ENCODE data around the gene SYT5. TPM values are rescaled to one million over a fixed set of nuclear protein-coding genes. Genes with fewer than 3 reads are reported as not detected.

SYT5 gene
- polyA plus RNA-seq, 1 donor (not counting 4 experiments of a cell fraction or from before 2014, with no cell fraction given) = 0.33 TPM

GRCh38 chr19:55224038-55224665, 44.1 kb upstream of the SYT5 start:
- peaks cover 10 to 13% of the 10 kb centered on the region in 2 experiments for H3K36me3 ChIP-seq (ENCODE audit: control insufficient read depth in 2 of 2, extremely low read depth in 1 of 2, insufficient read depth in 2 of 2, low read length in 2 of 2)
- H3K79me2 ChIP-seq (ENCODE audit: control insufficient read depth, insufficient read depth, low read length) = no peaks in the 10 kb centered on the region
- dilution Hi-C loops (cut with MboI; ENCODE audit: extremely low pct_ligation_motif_present, low sequenced_read_pairs) = no loop called here
- no peak overlapping the region for H3K27ac ChIP-seq (ENCODE audit: control insufficient read depth, insufficient read depth, low read length)
- H3K4me1 ChIP-seq (ENCODE audit: control insufficient read depth, extremely low read depth, insufficient read depth, low read length) = no peaks in the 10 kb centered on the region
- H4K20me1 ChIP-seq (ENCODE audit: control insufficient read depth, extremely low read depth, insufficient read depth, low read length) = no peaks in the 10 kb centered on the region
- no peak overlapping the region for H3K4me3 ChIP-seq (ENCODE audit: control insufficient read depth in 2 of 3, extremely low read depth in 1 of 3, insufficient read depth in 2 of 3, low read depth in 1 of 3, low read length in 3 of 3)
- no peak for TF ChIP-seq EZH2 (IDR thresholded peaks at IDR 0.05; ENCODE audit: low read length)
- no peak for TF ChIP-seq CTCF (optimal IDR thresholded peaks at IDR 0.05 in 1 of 3, IDR thresholded peaks at IDR 0.05 in 1 of 3, conservative IDR thresholded peaks at IDR 0.05 in 1 of 3; ENCODE audit: extremely low read depth in 1 of 3, insufficient read depth in 2 of 3, low read length in 3 of 3)
- no peak for FAIRE-seq
- H3K27me3 ChIP-seq (ENCODE audit: control insufficient read depth, extremely low read depth, insufficient read depth, low read length) = no peaks in the 10 kb centered on the region
- H2AFZ ChIP-seq (ENCODE audit: control insufficient read depth, low read length) = no peak overlapping the region
- H3K9me1 ChIP-seq (ENCODE audit: control insufficient read depth, extremely low read depth, insufficient read depth, low read length) = no peaks in the 10 kb centered on the region
- H3K4me2 ChIP-seq (ENCODE audit: control insufficient read depth, extremely low read depth, insufficient read depth, low read depth, low read length) = no peak overlapping the region
- H3K9ac ChIP-seq (ENCODE audit: control insufficient read depth, extremely low read depth, insufficient read depth, low read length) = no peak overlapping the region
- no peak for DNase-seq (ENCODE audit: low read depth, low spot score)
- no peaks in the 10 kb centered on the region for H3K9me3 ChIP-seq (ENCODE audit: control insufficient read depth, low read depth, low read length)

- no peak for TF ChIP-seq CTCF (optimal IDR thresholded peaks at IDR 0.05 in 1 of 3, IDR thresholded peaks at IDR 0.05 in 1 of 3, conservative IDR thresholded peaks at IDR 0.05 in 1 of 3; ENCODE audit: extremely low read depth in 1 of 3, insufficient read depth in 2 of 3, low read length in 3 of 3)
- no peak for TF ChIP-seq EZH2 (IDR thresholded peaks at IDR 0.05; ENCODE audit: low read length)
- Histone ChIP-seq H3K9ac (ENCODE audit: control insufficient read depth, extremely low read depth, insufficient read depth, low read length) (no peak overlapping the region), H2AFZ (ENCODE audit: control insufficient read depth, low read length) (no peak overlapping the region), H3K4me2 (ENCODE audit: control insufficient read depth, extremely low read depth, insufficient read depth, low read depth, low read length) (no peak overlapping the region), H3K27ac (ENCODE audit: control insufficient read depth, insufficient read depth, low read length) (no peak overlapping the region), H4K20me1 (ENCODE audit: control insufficient read depth, extremely low read depth, insufficient read depth, low read length) (no peaks in the 10 kb centered on the region), H3K27me3 (ENCODE audit: control insufficient read depth, extremely low read depth, insufficient read depth, low read length) (no peaks in the 10 kb centered on the region), H3K4me1 (ENCODE audit: control insufficient read depth, extremely low read depth, insufficient read depth, low read length) (no peaks in the 10 kb centered on the region), H3K79me2 (ENCODE audit: control insufficient read depth, insufficient read depth, low read length) (no peaks in the 10 kb centered on the region), H3K36me3 (ENCODE audit: control insufficient read depth in 2 of 2, extremely low read depth in 1 of 2, insufficient read depth in 2 of 2, low read length in 2 of 2) (peaks cover 7% of the 10 kb centered on the region in 2 experiments), H3K9me3 (ENCODE audit: control insufficient read depth, low read depth, low read length) (no peaks in the 10 kb centered on the region), H3K4me3 (ENCODE audit: control insufficient read depth in 2 of 3, extremely low read depth in 1 of 3, insufficient read depth in 2 of 3, low read depth in 1 of 3, low read length in 3 of 3) (no peak overlapping the region), H3K9me1 (ENCODE audit: control insufficient read depth, extremely low read depth, insufficient read depth, low read length) (no peaks in the 10 kb centered on the region)
- dilution Hi-C loops (cut with MboI; ENCODE audit: extremely low pct_ligation_motif_present, low sequenced_read_pairs) = no loop called here
- no peak for DNase-seq (ENCODE audit: low read depth, low spot score)
- FAIRE-seq = no peak
These were observed 43.4 kb upstream of the SYT5 start for GRCh38 chr19:55223291-55224037.

All from keratinocyte (primary cell).